Neuronal stem cell (in vitro differentiated cells): ENCODE results near the gene SPTBN5.
A peak's percentile ranks its signal among the peaks of the same experiment; 100 is the strongest.

Source experiments
- DNase-seq: peaks from one replicate; pipeline ENCODE4 v3.0.0-alpha.2; 2013; ENCODE audit warnings: low spot score
- H2AFZ ChIP-seq: one replicate; pipeline ENCODE4 v1.6.1; 2013; ENCODE audit warnings: mild to moderate bottlenecking, low read length, inconsistent platforms
- H2AK5ac ChIP-seq: 2 replicates; pipeline ENCODE4 v1.6.1; 2013; ENCODE audit warnings: low read depth, mild to moderate bottlenecking, inconsistent platforms, low read length, moderate library complexity, mixed read lengths
- H2BK120ac ChIP-seq: 2 replicates; pipeline ENCODE4 v1.6.1; 2013; ENCODE audit warnings: low read depth, mild to moderate bottlenecking, inconsistent platforms, low read length, moderate library complexity, mixed read lengths
- H2BK12ac ChIP-seq: one replicate; pipeline ENCODE4 v1.6.1; 2013; ENCODE audit warnings: low read length, inconsistent platforms
- H2BK15ac ChIP-seq: 2 replicates; pipeline ENCODE4 v1.6.1; 2013; ENCODE audit warnings: mild to moderate bottlenecking, low read length, inconsistent platforms, mixed read lengths
- H2BK5ac ChIP-seq: one replicate; pipeline ENCODE4 v1.6.1; 2013; ENCODE audit warnings: inconsistent platforms, mild to moderate bottlenecking, low read length, moderate library complexity
- H3K14ac ChIP-seq: one replicate; pipeline ENCODE4 v1.6.1; 2013; ENCODE audit warnings: low read length, inconsistent platforms
- H3K18ac ChIP-seq: 2 replicates; pipeline ENCODE4 v1.6.1; 2013; ENCODE audit warnings: low read length, inconsistent platforms
- H3K23ac ChIP-seq: 2 replicates; pipeline ENCODE4 v1.6.1; 2013; ENCODE audit warnings: low read depth, mild to moderate bottlenecking, mixed read lengths, low read length, inconsistent platforms; ENCODE audit not compliant: poor library complexity
- H3K27ac ChIP-seq: replicated peaks from 3 replicates; pipeline ENCODE4 v1.5.1; 2013; ENCODE audit warnings: low read length, inconsistent platforms
- H3K27me3 ChIP-seq, 3 experiments: 2 replicates each; pipeline ENCODE4 v1.6.1; 2013; ENCODE audit warnings: low read length in 3 of 3, mild to moderate bottlenecking in 2 of 3, inconsistent platforms in 1 of 3, low read depth in 1 of 3, mixed read lengths in 1 of 3, moderate library complexity in 1 of 3; ENCODE audit not compliant: control insufficient read depth in 3 of 3, insufficient read depth in 3 of 3
- H3K36me3 ChIP-seq, 2 donors: replicated peaks in 1 of 2; 2 replicates each; pipeline ENCODE4 v1.6.1; 2013; ENCODE audit warnings: low read length in 2 of 2; ENCODE audit not compliant: control insufficient read depth in 2 of 2, insufficient read depth in 2 of 2
- H3K4ac ChIP-seq: 2 replicates; pipeline ENCODE4 v1.6.1; 2013; ENCODE audit warnings: inconsistent platforms, mild to moderate bottlenecking, low read length, moderate library complexity
- H3K4me1 ChIP-seq, 2 donors: 1 replicate in 1 of 2; 2 replicates in 1 of 2; pipeline ENCODE4 v1.6.1; 2013; ENCODE audit warnings: low read length in 2 of 2, low read depth in 1 of 2; ENCODE audit not compliant: control insufficient read depth in 2 of 2, insufficient read depth in 1 of 2
- H3K4me2 ChIP-seq: one replicate; pipeline ENCODE4 v1.6.1; 2013; ENCODE audit warnings: mild to moderate bottlenecking, low read length, inconsistent platforms; ENCODE audit not compliant: insufficient read depth, poor library complexity, severe bottlenecking
- H3K4me3 ChIP-seq, 2 donors: 2 replicates each; pipeline ENCODE4 v1.5.1; 2013; ENCODE audit warnings: low read length in 2 of 2, mild to moderate bottlenecking in 2 of 2, inconsistent platforms in 1 of 2, moderate library complexity in 1 of 2
- H3K79me1 ChIP-seq: one replicate; pipeline ENCODE4 v1.6.1; 2013; ENCODE audit warnings: low read depth, mild to moderate bottlenecking, inconsistent platforms, low read length, moderate library complexity
- H3K9ac ChIP-seq: one replicate; pipeline ENCODE4 v1.6.1; 2013; ENCODE audit warnings: mild to moderate bottlenecking, low read depth, low read length, inconsistent platforms; ENCODE audit not compliant: poor library complexity
- H3K9me3 ChIP-seq, 2 donors: replicated peaks in 1 of 2; 2 replicates each; pipeline versions ENCODE3 to v1.6.1; 2013; ENCODE audit warnings: low read length in 2 of 2, mild to moderate bottlenecking in 2 of 2, inconsistent platforms in 1 of 2, low read depth in 1 of 2, mixed read lengths in 1 of 2, moderate library complexity in 1 of 2; ENCODE audit not compliant: control insufficient read depth in 2 of 2, insufficient read depth in 1 of 2
- H4K8ac ChIP-seq: one replicate; pipeline ENCODE4 v1.6.1; 2013; ENCODE audit warnings: low read depth, mild to moderate bottlenecking, inconsistent platforms, low read length, moderate library complexity
- H4K91ac ChIP-seq: one replicate; pipeline ENCODE4 v1.6.1; 2013; ENCODE audit warnings: low read length, low read depth, mild to moderate bottlenecking, inconsistent platforms; ENCODE audit not compliant: poor library complexity
- WGBS, 2 donors: extraction: QIAGEN DNeasy Blood & Tissue Kit; methylation state at CpG; one replicate each; pipeline ENCODE4 v1.1.7; 2013; ENCODE audit warnings: missing lambda C conversion rate in 2 of 2, mixed read lengths in 1 of 2; ENCODE audit not compliant: insufficient read length in 2 of 2, insufficient replicate concordance in 1 of 2; ENCODE audit errors: extremely low coverage in 2 of 2; 5-methylcytosine and 5-hydroxymethylcytosine counted together

Gene SPTBN5

GRCh38 chr15:41873711-41874110, 20.1 kb downstream of the SPTBN5 start:
- DNase-seq: no peak
- no peak overlapping the region for H3K9ac ChIP-seq
- peak overlapping the region; percentile 78 for H3K14ac ChIP-seq
- H3K9me3 ChIP-seq: no peaks in the 10 kb centered on the region
- no peaks in the 10 kb centered on the region for H3K79me1 ChIP-seq
- H3K4ac ChIP-seq: no peak overlapping the region
- H2BK5ac ChIP-seq: no peak overlapping the region
- H3K27ac ChIP-seq: no peak overlapping the region
- no peak overlapping the region for H4K91ac ChIP-seq
- H2AK5ac ChIP-seq: no peak overlapping the region
- H3K18ac ChIP-seq: no peak overlapping the region
- H3K27me3 ChIP-seq: peaks cover 0 to 14% (median 2%) of the 10 kb centered on the region in 3 experiments
- H3K36me3 ChIP-seq: no peaks in the 10 kb centered on the region
- no CpG with 5 or more reads among the region's 8 CpGs for WGBS, 2 donors
- H3K23ac ChIP-seq: no peak overlapping the region
- no peak overlapping the region for H3K4me3 ChIP-seq
- no peak overlapping the region for H4K8ac ChIP-seq
- no peak overlapping the region for H2BK12ac ChIP-seq
- H2BK120ac ChIP-seq: no peak overlapping the region
- no peak overlapping the region for H2BK15ac ChIP-seq
- H2AFZ ChIP-seq: no peak overlapping the region
- H3K4me2 ChIP-seq: no peak overlapping the region
- peaks cover 3 to 5% of the 10 kb centered on the region in 2 donors for H3K4me1 ChIP-seq

GRCh38 chr15:41872166-41872747, 21.6 kb downstream of the SPTBN5 start:
- no peaks in the 10 kb centered on the region for H3K9me3 ChIP-seq
- no peak overlapping the region for H3K4me3 ChIP-seq
- H3K4me2 ChIP-seq: no peak overlapping the region
- H2BK5ac ChIP-seq: peak overlapping the region; percentile 45
- no peak overlapping the region for H3K18ac ChIP-seq
- no peak overlapping the region for H3K23ac ChIP-seq
- DNase-seq: no peak
- no peak overlapping the region for H4K8ac ChIP-seq
- no peak overlapping the region for H3K14ac ChIP-seq
- H2BK12ac ChIP-seq: no peak overlapping the region
- no peaks in the 10 kb centered on the region for H3K79me1 ChIP-seq
- H3K27ac ChIP-seq: no peak overlapping the region
- H3K36me3 ChIP-seq: no peaks in the 10 kb centered on the region
- peaks cover 3 to 9% of the 10 kb centered on the region in 2 donors for H3K4me1 ChIP-seq
- no peak overlapping the region for H2BK120ac ChIP-seq
- 100% methylated on average over 1 of the region's 9 CpGs; no CpG with 5 or more reads in 1 of the 2 donors for WGBS, 2 donors
- peaks cover 0 to 14% (median 2%) of the 10 kb centered on the region in 3 experiments for H3K27me3 ChIP-seq
- no peak overlapping the region for H3K4ac ChIP-seq
- no peak overlapping the region for H2AFZ ChIP-seq
- H4K91ac ChIP-seq: no peak overlapping the region
- H2AK5ac ChIP-seq: no peak overlapping the region
- no peak overlapping the region for H2BK15ac ChIP-seq
- H3K9ac ChIP-seq: no peak overlapping the region

DNA sequence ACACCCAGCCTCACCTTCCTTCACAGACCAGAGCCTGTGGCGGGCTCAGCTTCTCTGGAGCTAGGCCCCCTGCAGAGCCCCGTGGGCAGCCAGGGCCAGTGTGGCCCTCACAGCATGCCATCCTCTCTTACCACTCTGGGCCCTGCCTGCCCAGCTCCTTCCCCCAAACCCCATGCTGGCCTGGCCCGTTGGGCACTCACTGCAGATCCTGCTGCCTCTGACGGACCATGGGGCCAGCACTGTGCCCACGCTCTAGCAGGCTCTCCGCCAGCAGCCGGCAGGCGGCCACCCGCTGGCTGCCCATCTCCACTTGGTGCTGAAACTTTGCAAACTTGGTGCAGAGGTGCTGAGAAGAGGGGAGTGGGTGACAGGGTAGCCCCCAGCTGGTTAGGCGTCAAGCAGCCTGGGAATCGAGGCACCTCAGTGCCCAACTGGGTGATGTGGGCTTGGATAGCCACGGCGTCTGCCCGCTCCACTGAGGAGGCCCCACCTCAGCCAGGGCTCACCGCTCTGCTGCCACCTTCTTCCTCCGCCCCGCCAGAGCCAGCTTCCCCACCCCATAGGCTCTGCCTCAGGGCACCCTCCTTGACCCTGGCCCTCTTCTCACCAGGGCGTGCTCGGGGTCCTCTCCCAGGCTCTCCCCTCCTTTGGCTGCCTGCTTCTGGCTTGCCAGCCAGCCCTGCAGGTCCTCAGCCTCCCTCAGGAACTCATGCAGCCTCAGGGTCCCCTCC, 22.5 kb downstream of the SPTBN5 start:
- Histone ChIP-seq H3K4me2 (no peak overlapping the region), H3K4me1 (peaks cover 7 to 17% of the 10 kb centered on the region in 2 donors), H3K9ac (peak overlapping the region; percentile 52), H3K4me3 (no peak overlapping the region), H3K23ac (peak overlapping the region; percentile 25), H4K8ac (no peak overlapping the region), H2BK12ac (no peak overlapping the region), H3K4ac (no peak overlapping the region), H2AK5ac (peak overlapping the region; percentile 79), H3K79me1 (no peaks in the 10 kb centered on the region), H3K18ac (peak overlapping the region; percentile 67), H2BK5ac (peak overlapping the region; percentile 45), H3K27me3 (peaks cover 0 to 8% (median 2%) of the 10 kb centered on the region in 3 experiments), H3K27ac (no peak overlapping the region), H4K91ac (no peak overlapping the region), H3K14ac (no peak overlapping the region), H2BK120ac (no peak overlapping the region), H2AFZ (no peak overlapping the region), H3K36me3 (no peaks in the 10 kb centered on the region), H2BK15ac (peak overlapping the region; percentile 55), H3K9me3 (no peaks in the 10 kb centered on the region)
- no CpG with 5 or more reads among the region's 19 CpGs for WGBS, 2 donors
- no peak for DNase-seq

DNA sequence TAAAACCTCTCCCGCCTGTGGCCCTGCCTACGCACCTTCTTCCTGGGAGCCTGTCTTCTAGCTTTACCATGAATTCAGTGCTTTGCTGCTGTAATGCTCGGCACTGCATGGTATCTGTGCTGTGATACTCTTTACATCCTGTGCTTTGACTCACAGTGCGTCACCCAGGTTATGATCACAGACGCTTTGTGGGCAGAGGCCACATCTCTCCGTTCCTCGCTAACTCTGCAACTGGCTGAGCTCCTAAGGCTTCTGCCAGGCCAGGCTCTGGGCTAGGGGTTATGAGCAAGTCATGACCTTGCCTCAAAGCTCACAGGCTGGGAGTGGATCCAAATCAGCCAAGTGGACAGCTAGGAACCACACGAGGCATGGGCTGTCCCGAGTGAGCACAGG, 23.2 kb downstream of the SPTBN5 start:
- Histone ChIP-seq H3K18ac (no peak overlapping the region), H2AK5ac (peak overlapping the region; percentile 79), H2AFZ (no peak overlapping the region), H4K91ac (no peak overlapping the region), H3K4me2 (no peak overlapping the region), H3K4me1 (peaks cover 13 to 21% of the 10 kb centered on the region in 2 donors), H3K36me3 (no peaks in the 10 kb centered on the region), H2BK120ac (no peak overlapping the region), H3K23ac (no peak overlapping the region), H3K79me1 (no peaks in the 10 kb centered on the region), H2BK15ac (peak overlapping the region; percentile 46), H3K4me3 (no peak overlapping the region), H3K9me3 (no peaks in the 10 kb centered on the region), H2BK12ac (no peak overlapping the region), H3K27me3 (peaks cover 0 to 8% (median 2%) of the 10 kb centered on the region in 3 experiments), H3K9ac (no peak overlapping the region), H3K4ac (no peak overlapping the region), H2BK5ac (peak overlapping the region; percentile 71), H3K27ac (no peak overlapping the region), H3K14ac (no peak overlapping the region), H4K8ac (no peak overlapping the region)
- no peak for DNase-seq
- no CpG with 5 or more reads among the region's 9 CpGs for WGBS, 2 donors
